K562 (cell line): ENCODE data around the gene CENPX. TPM values are rescaled to one million over a fixed set of nuclear protein-coding genes. Genes with fewer than 3 reads are reported as not detected.

Experiments
- ZNF24 ChIP-seq: fragments of 450-650 bp; IDR thresholded peaks from 2 replicates; pipeline ENCODE4 v1.6.1; 2016
- ZNF41 ChIP-seq: fragments of 250-450 bp; sonication (Bioruptor Pico); conservative IDR thresholded peaks from 2 replicates; pipeline ENCODE4 v1.4.0; 2020; ENCODE audit warnings: mild to moderate bottlenecking
- polyA plus RNA-seq, 8 experiments: library from polyadenylated mRNA; depleted of rRNA in 4 of 8; stranded (reverse) in 5 of 8; unstranded in 3 of 8; fragments of >200 nt; fragmentation: Nextera tagmentation in 2 of 8; fragmentation: Illumina TruSeq in 1 of 8; extraction: Ambion mirVana in 2 of 8; extraction: Trizol in 1 of 8; gene quantifications; 2 replicates each; pipeline versions ENCODE4 v1.2.1 to v1.2.3, GENCODE V29; 2011 to 2014; ENCODE audit warnings: inconsistent platforms in 1 of 8, missing spikeins in 1 of 8
- total RNA-seq, 7 experiments: library from RNA; depleted of rRNA in 6 of 7; stranded (reverse); fragments of >200 nt in 6 of 7; fragmentation: Illumina TruSeq in 2 of 7; extraction: Trizol in 2 of 7; gene quantifications; 2 replicates each; pipeline versions ENCODE4 v1.2.1 to v1.2.3, GENCODE V29; 2011 to 2021; ENCODE audit warnings: low replicate concordance in 1 of 7
- TF ChIP-seq, protein P1 (sequence below): fragments of 450-650 bp; IDR thresholded peaks from one replicate; pipeline ENCODE4 v1.6.1; 2018; ENCODE audit warnings: mild to moderate bottlenecking, moderate library complexity; ENCODE audit not compliant: partially characterized antibody
- TF ChIP-seq, protein P2 (sequence below), 2 experiments: fragments of 450-650 bp; IDR thresholded peaks; 2 replicates each; pipeline ENCODE4 v1.6.1; 2016; ENCODE audit warnings: mild to moderate bottlenecking in 2 of 2, borderline replicate concordance in 1 of 2, low read depth in 1 of 2, moderate library complexity in 1 of 2

Gene CENPX
- total and polyA plus RNA-seq, 9 of the 15 experiments (the other 6 are each of a cell fraction or from before 2014, with no cell fraction given), result 32.7 to 352 (median 127) TPM

DNA sequence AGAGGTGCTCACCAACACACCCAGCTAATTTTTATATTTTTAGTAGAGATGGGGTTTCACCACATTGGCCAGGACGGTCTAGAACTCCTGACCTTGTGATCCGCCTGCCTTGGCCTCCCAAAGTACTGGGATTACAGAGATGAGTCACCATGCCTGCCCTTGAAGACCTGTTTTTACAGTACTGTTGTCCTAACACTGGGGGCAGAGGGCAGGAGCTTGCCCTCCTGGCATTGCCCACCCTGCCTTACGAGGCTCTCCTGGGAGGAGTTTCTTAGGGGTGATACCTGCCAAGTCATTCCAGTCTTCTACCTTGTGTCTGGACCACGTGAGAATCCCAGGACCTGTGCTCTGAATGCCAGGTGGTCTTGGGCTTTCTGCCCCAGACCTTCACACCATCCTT is 42.6 kb downstream of the CENPX start (continued):
- TF ChIP-seq, protein P1, sequence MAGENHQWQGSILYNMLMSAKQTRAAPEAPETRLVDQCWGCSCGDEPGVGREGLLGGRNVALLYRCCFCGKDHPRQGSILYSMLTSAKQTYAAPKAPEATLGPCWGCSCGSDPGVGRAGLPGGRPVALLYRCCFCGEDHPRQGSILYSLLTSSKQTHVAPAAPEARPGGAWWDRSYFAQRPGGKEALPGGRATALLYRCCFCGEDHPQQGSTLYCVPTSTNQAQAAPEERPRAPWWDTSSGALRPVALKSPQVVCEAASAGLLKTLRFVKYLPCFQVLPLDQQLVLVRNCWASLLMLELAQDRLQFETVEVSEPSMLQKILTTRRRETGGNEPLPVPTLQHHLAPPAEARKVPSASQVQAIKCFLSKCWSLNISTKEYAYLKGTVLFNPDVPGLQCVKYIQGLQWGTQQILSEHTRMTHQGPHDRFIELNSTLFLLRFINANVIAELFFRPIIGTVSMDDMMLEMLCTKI, result no peak
- TF ChIP-seq ZNF41 (CRISPR knock-in tag) (no peak), ZNF24 (no peak)
- TF ChIP-seq, protein P2, sequence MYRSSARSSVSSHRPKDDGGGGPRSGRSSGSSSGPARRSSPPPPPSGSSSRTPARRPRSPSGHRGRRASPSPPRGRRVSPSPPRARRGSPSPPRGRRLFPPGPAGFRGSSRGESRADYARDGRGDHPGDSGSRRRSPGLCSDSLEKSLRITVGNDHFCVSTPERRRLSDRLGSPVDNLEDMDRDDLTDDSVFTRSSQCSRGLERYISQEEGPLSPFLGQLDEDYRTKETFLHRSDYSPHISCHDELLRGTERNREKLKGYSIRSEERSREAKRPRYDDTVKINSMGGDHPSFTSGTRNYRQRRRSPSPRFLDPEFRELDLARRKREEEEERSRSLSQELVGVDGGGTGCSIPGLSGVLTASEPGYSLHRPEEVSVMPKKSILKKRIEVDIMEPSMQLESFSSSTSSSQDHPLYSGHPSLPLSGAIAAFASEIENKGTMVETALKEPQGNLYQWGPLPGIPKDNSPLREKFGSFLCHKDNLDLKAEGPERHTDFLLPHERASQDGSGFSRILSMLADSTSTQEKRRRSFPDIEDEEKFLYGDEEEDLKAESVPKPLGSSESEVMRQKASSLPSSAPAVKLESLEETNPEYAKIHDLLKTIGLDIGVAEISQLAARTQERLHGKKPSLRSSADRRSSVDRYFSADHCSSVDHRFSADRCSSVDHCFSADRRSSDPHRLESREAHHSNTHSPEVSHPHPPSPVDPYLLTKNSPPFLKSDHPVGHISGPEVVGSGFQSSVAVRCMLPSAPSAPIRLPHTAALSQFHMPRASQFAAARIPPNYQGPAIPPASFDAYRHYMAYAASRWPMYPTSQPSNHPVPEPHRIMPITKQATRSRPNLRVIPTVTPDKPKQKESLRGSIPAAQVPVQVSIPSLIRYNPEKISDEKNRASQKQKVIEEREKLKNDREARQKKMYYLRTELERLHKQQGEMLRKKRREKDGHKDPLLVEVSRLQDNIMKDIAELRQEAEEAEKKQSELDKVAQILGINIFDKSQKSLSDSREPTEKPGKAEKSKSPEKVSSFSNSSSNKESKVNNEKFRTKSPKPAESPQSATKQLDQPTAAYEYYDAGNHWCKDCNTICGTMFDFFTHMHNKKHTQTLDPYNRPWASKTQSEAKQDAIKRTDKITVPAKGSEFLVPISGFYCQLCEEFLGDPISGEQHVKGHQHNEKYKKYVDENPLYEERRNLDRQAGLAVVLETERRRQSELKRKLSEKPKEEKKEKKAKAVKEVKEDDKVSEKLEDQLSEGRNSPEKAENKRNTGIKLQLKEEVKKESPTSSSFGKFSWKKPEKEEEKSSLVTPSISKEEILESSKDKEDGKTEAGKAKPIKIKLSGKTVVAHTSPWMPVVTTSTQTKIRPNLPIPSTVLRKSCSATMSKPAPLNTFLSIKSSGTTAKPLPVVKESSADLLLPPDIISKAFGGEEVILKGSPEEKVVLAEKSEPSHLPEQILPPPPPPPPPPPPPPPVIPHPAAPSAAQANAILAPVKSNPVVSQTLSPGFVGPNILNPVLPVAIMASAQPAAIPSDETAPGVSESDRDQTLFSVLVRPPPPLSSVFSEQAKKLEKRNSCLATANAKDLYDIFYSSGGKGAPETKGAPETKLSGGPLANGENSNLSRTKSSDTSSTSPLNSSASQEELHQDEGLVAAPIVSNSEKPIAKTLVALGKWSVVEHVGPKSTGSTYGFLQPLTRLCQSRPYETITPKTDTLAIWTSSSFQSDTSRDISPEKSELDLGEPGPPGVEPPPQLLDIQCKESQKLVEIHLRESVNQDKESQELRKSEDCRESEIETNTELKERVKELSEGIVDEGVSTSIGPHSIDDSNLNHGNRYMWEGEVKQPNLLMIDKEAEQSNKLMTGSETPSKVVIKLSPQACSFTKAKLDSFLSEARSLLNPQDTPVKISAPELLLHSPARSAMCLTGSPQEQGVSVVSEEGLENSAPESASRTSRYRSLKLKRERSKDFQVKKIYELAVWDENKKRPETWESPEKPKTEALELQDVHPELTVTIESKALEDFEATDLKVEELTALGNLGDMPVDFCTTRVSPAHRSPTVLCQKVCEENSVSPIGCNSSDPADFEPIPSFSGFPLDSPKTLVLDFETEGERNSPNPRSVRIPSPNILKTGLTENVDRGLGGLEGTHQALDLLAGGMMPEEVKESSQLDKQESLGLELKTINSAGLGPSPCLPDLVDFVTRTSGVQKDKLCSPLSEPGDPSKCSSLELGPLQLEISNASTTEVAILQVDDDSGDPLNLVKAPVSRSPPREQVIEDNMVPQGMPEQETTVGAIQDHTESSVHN (IDR thresholded peaks at IDR 0.05; ENCODE audit: borderline replicate concordance in 1 of 2, low read depth in 1 of 2), result no peak
- TF ChIP-seq, all 486 proteins: peak for 0
